Activated CD8-positive, alpha-beta T cell treated with anti-CD3 and anti-CD28 coated beads for 36 hours (primary cell): ENCODE results near the gene PRICKLE4. TPM values are rescaled to one million over a fixed set of nuclear protein-coding genes. Genes with fewer than 3 reads are reported as not detected.

Experiments
- ATAC-seq: fragments of 200-7000 bp; cut with Tn5 transposase; one replicate; pipeline ENCODE4 v1.10.0; 2021; ENCODE audit warnings: mild to moderate bottlenecking, moderate library complexity
- CTCF ChIA-PET: fragments of 350-600 bp; sonication (Branson Sonifier 250); formaldehyde crosslinking; loops from one replicate; lab custom pipeline; 2021; ENCODE audit warnings: antibody characterized with exemption; lab: Charles Lee
- POLR2A ChIA-PET: fragments of 350-600 bp; sonication (Branson Sonifier 250); formaldehyde crosslinking; loops from one replicate; lab custom pipeline; 2021; ENCODE audit warnings: antibody characterized with exemption; lab: Charles Lee
- DNase-seq: peaks from one replicate; pipeline ENCODE4 v3.0.0-alpha.2; 2020
- H3K27ac Mint-ChIP-seq: one replicate; pipeline ENCODE4 v1.8.0; 2021; ENCODE audit warnings: mild to moderate bottlenecking, mixed read lengths
- H3K27me3 Mint-ChIP-seq: one replicate; pipeline ENCODE4 v1.8.0; 2021; ENCODE audit warnings: mixed read lengths
- H3K36me3 Mint-ChIP-seq: one replicate; pipeline ENCODE4 v1.8.0; 2021; ENCODE audit warnings: low read depth, mixed read lengths
- H3K4me1 Mint-ChIP-seq: one replicate; pipeline ENCODE4 v1.8.0; 2021; ENCODE audit warnings: low read depth, mixed read lengths
- H3K4me3 Mint-ChIP-seq: one replicate; pipeline ENCODE4 v1.8.0; 2021; ENCODE audit warnings: mild to moderate bottlenecking, moderate library complexity, mixed read lengths
- H3K9me3 Mint-ChIP-seq: one replicate; pipeline ENCODE4 v1.8.0; 2021; ENCODE audit warnings: mixed read lengths
- intact Hi-C: fragments of 100-400 bp; cut with micrococcal nuclease; formaldehyde crosslinking; loops from one replicate; pipeline ENCODE4 v1.10.0; 2022
- total RNA-seq, 2 experiments: library from RNA; stranded (reverse); gene quantifications; one replicate each; pipeline ENCODE4 v1.2.3, GENCODE V29; 2021
- TF ChIP-seq, protein P1 (sequence below): fragments of 200-600 bp; IDR thresholded peaks from one replicate; pipeline ENCODE4 v1.8.0; 2022; ENCODE audit warnings: antibody characterized with exemption, mild to moderate bottlenecking

Gene PRICKLE4
- total RNA-seq, 2 experiments from 2014 or later: not detected

DNA sequence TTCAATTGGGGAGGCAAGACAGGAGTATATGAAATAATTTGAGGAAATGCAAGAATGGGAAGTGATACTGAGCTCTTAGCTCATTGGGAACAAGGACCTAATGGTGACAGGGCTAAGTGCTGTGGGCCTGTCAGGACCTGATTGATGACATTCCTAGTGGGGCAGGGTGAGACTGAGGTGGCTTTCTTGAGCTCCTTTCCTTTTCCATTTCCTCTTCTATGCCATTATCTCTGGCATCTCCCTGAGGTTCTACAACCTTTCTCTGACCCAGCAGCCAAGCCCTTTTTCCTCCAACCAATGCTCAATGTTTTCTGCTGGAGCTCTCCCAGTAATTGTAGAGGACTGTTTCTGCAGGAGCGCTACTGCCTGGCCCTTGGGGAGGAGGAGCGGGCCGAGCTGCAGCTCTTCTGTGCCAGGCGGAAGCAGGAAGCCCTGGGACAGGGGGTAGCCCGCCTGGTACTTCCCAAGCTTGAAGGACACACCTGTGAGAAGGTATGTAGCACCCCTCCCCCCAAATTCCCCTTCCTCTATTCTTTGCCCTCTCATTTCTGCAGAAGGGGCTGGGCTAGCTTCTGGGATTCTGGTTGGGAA lies 4.1 kb downstream of the PRICKLE4 start:
- peaks cover 6% of the 10 kb centered on the region for H3K27me3 Mint-ChIP-seq
- peaks cover 14% of the 10 kb centered on the region for H3K36me3 Mint-ChIP-seq
- peaks cover 18% of the 10 kb centered on the region for H3K4me1 Mint-ChIP-seq
- TF ChIP-seq, protein P1, sequence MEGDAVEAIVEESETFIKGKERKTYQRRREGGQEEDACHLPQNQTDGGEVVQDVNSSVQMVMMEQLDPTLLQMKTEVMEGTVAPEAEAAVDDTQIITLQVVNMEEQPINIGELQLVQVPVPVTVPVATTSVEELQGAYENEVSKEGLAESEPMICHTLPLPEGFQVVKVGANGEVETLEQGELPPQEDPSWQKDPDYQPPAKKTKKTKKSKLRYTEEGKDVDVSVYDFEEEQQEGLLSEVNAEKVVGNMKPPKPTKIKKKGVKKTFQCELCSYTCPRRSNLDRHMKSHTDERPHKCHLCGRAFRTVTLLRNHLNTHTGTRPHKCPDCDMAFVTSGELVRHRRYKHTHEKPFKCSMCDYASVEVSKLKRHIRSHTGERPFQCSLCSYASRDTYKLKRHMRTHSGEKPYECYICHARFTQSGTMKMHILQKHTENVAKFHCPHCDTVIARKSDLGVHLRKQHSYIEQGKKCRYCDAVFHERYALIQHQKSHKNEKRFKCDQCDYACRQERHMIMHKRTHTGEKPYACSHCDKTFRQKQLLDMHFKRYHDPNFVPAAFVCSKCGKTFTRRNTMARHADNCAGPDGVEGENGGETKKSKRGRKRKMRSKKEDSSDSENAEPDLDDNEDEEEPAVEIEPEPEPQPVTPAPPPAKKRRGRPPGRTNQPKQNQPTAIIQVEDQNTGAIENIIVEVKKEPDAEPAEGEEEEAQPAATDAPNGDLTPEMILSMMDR: no peak
- H3K4me3 Mint-ChIP-seq: peak overlapping the region; percentile 91
- intact Hi-C loops: loop anchor here (10.0 kb wide), 1 partner anchor 140 kb away; the partner anchor contains the start of genes BYSL and MED20
- no peaks in the 10 kb centered on the region for H3K9me3 Mint-ChIP-seq
- no peak for ATAC-seq
- ChIA-PET CTCF (interaction anchor here (0.6 to 12.8 kb wide), 8 partner anchors 8 to 312 kb away, joined by 3 to 214 read pairs (median 3); partner anchors contain the start of genes BYSL, MED20 and TAF8), POLR2A (interaction anchor here (0.8 to 4.8 kb wide), 3 partner anchors 137 to 264 kb away, joined by 4 to 49 read pairs (median 37); partner anchors contain the start of genes BYSL, MED20 and TAF8)
- no peak overlapping the region for H3K27ac Mint-ChIP-seq
- DNase-seq: no peak

DNA sequence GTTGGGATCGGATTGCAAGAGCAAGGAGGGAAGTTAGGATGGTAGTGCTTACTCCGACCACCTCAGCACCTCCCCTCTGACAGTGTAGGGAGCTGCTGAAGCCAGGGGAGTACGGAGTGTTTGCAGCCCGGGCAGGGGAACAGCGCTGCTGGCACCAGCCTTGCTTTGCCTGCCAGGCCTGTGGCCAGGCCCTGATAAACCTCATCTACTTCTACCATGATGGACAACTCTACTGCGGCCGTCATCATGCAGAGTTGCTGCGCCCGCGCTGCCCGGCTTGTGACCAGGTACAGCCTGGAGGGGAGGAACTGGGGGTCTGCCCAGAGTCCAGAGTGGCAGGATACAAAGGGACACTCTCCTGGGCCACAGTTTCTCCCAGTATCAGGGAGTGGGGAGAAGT lies 4.7 kb downstream of the PRICKLE4 start:
- CTCF ChIA-PET: interaction anchor here (0.7 to 12.8 kb wide), 14 partner anchors 9 to 319 kb away, joined by 3 to 214 read pairs (median 4); partner anchors contain the start of genes BYSL, MED20 and TAF8

DNA sequence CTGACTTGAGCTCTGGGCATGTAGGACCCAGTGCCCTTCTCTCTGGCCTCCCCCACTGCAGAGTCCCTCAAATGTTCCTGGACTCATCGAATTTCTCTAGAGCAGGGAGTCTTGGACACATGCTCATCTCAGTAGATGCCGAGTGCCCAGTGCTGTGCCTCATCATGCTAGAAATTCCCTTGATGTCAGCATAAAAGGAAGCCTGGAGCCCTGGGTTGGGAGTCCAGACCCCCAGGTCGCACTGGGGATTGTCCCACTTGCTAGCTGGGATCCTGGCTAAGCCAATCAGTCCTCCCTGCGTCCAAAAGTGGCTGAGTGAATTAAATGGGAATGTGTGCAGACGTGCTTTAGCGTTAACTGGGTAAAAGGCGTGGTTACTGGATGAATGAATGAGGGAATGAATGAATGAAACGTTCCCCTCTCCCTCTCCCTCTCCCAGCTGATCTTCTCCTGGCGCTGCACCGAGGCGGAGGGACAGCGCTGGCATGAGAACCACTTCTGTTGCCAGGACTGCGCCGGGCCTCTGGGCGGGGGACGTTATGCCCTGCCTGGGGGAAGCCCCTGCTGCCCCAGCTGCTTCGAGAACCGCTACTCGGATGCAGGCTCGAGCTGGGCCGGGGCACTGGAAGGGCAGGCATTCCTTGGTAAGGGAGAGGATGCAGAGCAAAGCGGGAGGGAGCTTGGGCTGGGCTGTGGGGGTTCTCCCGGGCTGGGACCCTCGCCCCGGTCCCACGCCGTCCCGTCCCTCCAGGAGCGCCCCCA lies 5.3 kb downstream of the PRICKLE4 start:
- H3K27ac Mint-ChIP-seq: no peak overlapping the region
- peaks cover 23% of the 10 kb centered on the region for H3K36me3 Mint-ChIP-seq
- ChIA-PET POLR2A (interaction anchor here (1.1 to 4.8 kb wide), 6 partner anchors 136 to 319 kb away, joined by 3 to 49 read pairs (median 8); partner anchors contain the start of genes BYSL, MED20 and TAF8), CTCF (interaction anchor here (0.7 to 12.8 kb wide), 24 partner anchors 9 to 384 kb away, joined by 3 to 214 read pairs (median 3); partner anchors contain the start of genes BYSL, MED20, TAF8 and USP49)
- DNase-seq (peak; percentile 18), ATAC-seq (no peak)
- peak overlapping the region; percentile 91 for H3K4me3 Mint-ChIP-seq
- intact Hi-C loops: loop anchor here (2.0 to 10.0 kb wide), 2 partner anchors 139 to 261 kb away; partner anchors contain the start of genes BYSL and MED20
- H3K27me3 Mint-ChIP-seq: peaks cover 5% of the 10 kb centered on the region
- peaks cover 24% of the 10 kb centered on the region for H3K4me1 Mint-ChIP-seq
- TF ChIP-seq, protein P1: no peak
- no peaks in the 10 kb centered on the region for H3K9me3 Mint-ChIP-seq

More for the DNA sequence above, 4.7 kb downstream of the PRICKLE4 start:
- DNase-seq (no peak), ATAC-seq (no peak)
- Mint-ChIP-seq H3K27ac (no peak overlapping the region), H3K4me3 (peak overlapping the region; percentile 91), H3K9me3 (no peaks in the 10 kb centered on the region), H3K27me3 (peaks cover 6% of the 10 kb centered on the region), H3K4me1 (peaks cover 23% of the 10 kb centered on the region), H3K36me3 (peaks cover 19% of the 10 kb centered on the region)
- POLR2A ChIA-PET: interaction anchor here (0.8 to 4.8 kb wide), 3 partner anchors 136 to 263 kb away, joined by 4 to 49 read pairs (median 37); partner anchors contain the start of genes BYSL, MED20 and TAF8
- TF ChIP-seq, protein P1: no peak
- intact Hi-C loops: loop anchor here (10.0 kb wide), 1 partner anchor 140 kb away; the partner anchor contains the start of genes BYSL and MED20

DNA sequence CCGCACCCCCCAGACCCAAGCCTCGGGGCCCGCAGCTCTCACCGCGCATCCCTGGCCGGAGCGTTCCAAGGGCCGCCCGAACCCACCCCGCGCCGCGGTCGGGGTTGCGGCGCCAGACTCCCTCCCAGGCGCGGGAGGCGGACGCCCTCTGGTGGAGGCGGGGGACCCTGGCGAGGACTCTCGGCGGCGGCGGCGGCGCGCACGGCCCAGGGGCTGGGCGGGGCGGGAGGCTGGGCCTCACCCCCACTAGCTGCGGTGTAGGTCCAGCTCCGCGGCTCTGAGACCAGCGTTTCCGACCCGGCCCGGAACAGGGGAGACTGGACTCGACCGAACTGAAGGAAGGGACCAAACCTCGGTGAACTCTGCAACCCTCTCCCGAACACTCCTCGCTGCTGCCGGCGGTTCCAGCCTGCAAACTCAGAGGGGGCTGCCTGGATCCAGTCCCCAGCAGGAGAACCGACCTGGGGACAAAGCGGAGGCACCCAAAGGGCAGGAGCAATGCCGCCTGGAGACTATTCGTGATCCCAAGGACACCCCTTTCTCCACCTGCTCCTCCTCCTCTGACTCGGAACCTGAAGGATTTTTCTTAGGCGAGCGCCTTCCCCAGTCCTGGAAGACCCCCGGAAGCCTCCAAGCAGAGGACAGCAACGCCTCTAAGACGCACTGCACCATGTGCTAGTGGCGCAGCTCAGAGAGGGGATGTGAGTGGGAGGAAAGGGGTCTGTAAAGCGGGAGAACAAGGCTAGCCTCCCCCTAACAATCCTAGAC lies 6.1 kb downstream of the PRICKLE4 start:
- peaks cover 19% of the 10 kb centered on the region for H3K4me1 Mint-ChIP-seq
- DNase-seq (peak; percentile 89), ATAC-seq (peak; percentile 79)
- peak overlapping the region; percentile 91 for H3K4me3 Mint-ChIP-seq
- H3K27me3 Mint-ChIP-seq: no peaks in the 10 kb centered on the region
- ChIA-PET CTCF (interaction anchor here (0.6 to 12.8 kb wide), 43 partner anchors 10 to 761 kb away, joined by 3 to 214 read pairs (median 4); partner anchors contain the start of genes BYSL, MED20, TAF8 and USP49), POLR2A (interaction anchor here (1.0 to 4.8 kb wide), 16 partner anchors 8 to 318 kb away, joined by 3 to 49 read pairs (median 6); partner anchors contain the start of genes BYSL, MED20, TAF8 and TFEB)
- TF ChIP-seq, protein P1: peak; percentile 60
- intact Hi-C loops: loop anchor here (2.0 to 10.0 kb wide), 2 partner anchors 138 to 260 kb away; partner anchors contain the start of genes BYSL and MED20
- H3K36me3 Mint-ChIP-seq: peaks cover 26% of the 10 kb centered on the region
- no peaks in the 10 kb centered on the region for H3K9me3 Mint-ChIP-seq
- H3K27ac Mint-ChIP-seq: peak overlapping the region; percentile 97
